Measurements from ENCODE around the gene ARHGAP24. TPM values are rescaled to one million over a fixed set of nuclear protein-coding genes. Genes with fewer than 3 reads are reported as not detected.

ARHGAP24 gene
- total RNA-seq, 2 donors from 2014 or later: 4.2 to 5.2 TPM

- Histone ChIP-seq H3K9me3 (no peaks in the 10 kb centered on the region), H3K27ac (no peak overlapping the region), H3K4me1 (no peaks in the 10 kb centered on the region), H3K4me3 (no peak overlapping the region), H3K27me3 (no peaks in the 10 kb centered on the region), H3K36me3 (no peaks in the 10 kb centered on the region), H3K9ac (ENCODE audit: low read depth in 2 of 2, low read length in 2 of 2) (no peak overlapping the region)
- no peak for TF ChIP-seq CTCF (IDR thresholded peaks at IDR 0.05)
- intact Hi-C loops (cut with DNase I): no loop called here
- DNase-seq: peak; percentile 33
Measured at GRCh38 chr4:85681221-85681657, 206.3 kb downstream of the ARHGAP24 start.

GRCh38 chr4:85681921-85682320 lies 207.0 kb downstream of the ARHGAP24 start:
- no peak overlapping the region for H3K9ac ChIP-seq (ENCODE audit: low read depth in 2 of 2, low read length in 2 of 2)
- DNase-seq: no peak
- H3K27me3 ChIP-seq: no peaks in the 10 kb centered on the region

GRCh38 chr4:85682391-85682790 lies 207.4 kb downstream of the ARHGAP24 start:
- Histone ChIP-seq H3K9ac (ENCODE audit: low read depth in 2 of 2, low read length in 2 of 2) (no peak overlapping the region), H3K9me3 (no peaks in the 10 kb centered on the region), H3K27ac (no peak overlapping the region), H3K27me3 (no peaks in the 10 kb centered on the region), H3K4me3 (no peak overlapping the region), H3K4me1 (no peaks in the 10 kb centered on the region), H3K36me3 (no peaks in the 10 kb centered on the region)
- intact Hi-C loops (cut with DNase I): no loop called here
- no peak for TF ChIP-seq CTCF (IDR thresholded peaks at IDR 0.05)
- DNase-seq: no peak

More at GRCh38 chr4:85681921-85682320, 207.0 kb downstream of the ARHGAP24 start:
- no peak overlapping the region for H3K4me3 ChIP-seq
- H3K4me1 ChIP-seq: no peaks in the 10 kb centered on the region
- H3K27ac ChIP-seq: no peak overlapping the region
- TF ChIP-seq CTCF (IDR thresholded peaks at IDR 0.05): no peak
- intact Hi-C loops (cut with DNase I): no loop called here
- H3K36me3 ChIP-seq: no peaks in the 10 kb centered on the region
- H3K9me3 ChIP-seq: no peaks in the 10 kb centered on the region

GRCh38 chr4:85684676-85685075 lies 209.7 kb downstream of the ARHGAP24 start:
- Histone ChIP-seq H3K4me1 (no peaks in the 10 kb centered on the region), H3K27me3 (no peaks in the 10 kb centered on the region), H3K9ac (ENCODE audit: low read depth in 2 of 2, low read length in 2 of 2) (no peak overlapping the region), H3K27ac (no peak overlapping the region), H3K36me3 (no peaks in the 10 kb centered on the region), H3K9me3 (no peaks in the 10 kb centered on the region), H3K4me3 (no peak overlapping the region)
- intact Hi-C loops (cut with DNase I): no loop called here
- no peak for TF ChIP-seq CTCF (IDR thresholded peaks at IDR 0.05)
- DNase-seq: no peak

- H3K9ac ChIP-seq (ENCODE audit: low read depth in 2 of 2, low read length in 2 of 2): no peak overlapping the region
- H3K27me3 ChIP-seq: no peaks in the 10 kb centered on the region
- intact Hi-C loops (cut with DNase I): no loop called here
- H3K4me3 ChIP-seq: no peak overlapping the region
- DNase-seq: no peak
- no peaks in the 10 kb centered on the region for H3K36me3 ChIP-seq
- no peaks in the 10 kb centered on the region for H3K9me3 ChIP-seq
- no peaks in the 10 kb centered on the region for H3K4me1 ChIP-seq
- TF ChIP-seq CTCF (IDR thresholded peaks at IDR 0.05): no peak
- no peak overlapping the region for H3K27ac ChIP-seq
Measured at GRCh38 chr4:85686398-85686797, 211.4 kb downstream of the ARHGAP24 start.

All from colonic mucosa (tissue), 4 donors.